SK-N-SH treated with all-trans-retinoic acid at 6 μM for 48 hours (cell line): ENCODE data around the gene SETD6.

Experiments
- ATAC-seq: fragments of 200-7000 bp; cut with Tn5 transposase; 3 replicates; pipeline ENCODE4 v1.9.1; 2020; ENCODE audit warnings: mild to moderate bottlenecking, moderate library complexity
- ARNTL ChIP-seq: fragments of 450-650 bp; formaldehyde crosslinking; IDR thresholded peaks from 2 replicates; pipeline ENCODE4 v1.5.0; 2020; ENCODE audit warnings: low read depth, mild to moderate bottlenecking, moderate library complexity, borderline replicate concordance
- BACH2 ChIP-seq: fragments of 250-450 bp; sonication (Bioruptor Pico); IDR thresholded peaks from 2 replicates; pipeline ENCODE4 v1.9.0; 2021; ENCODE audit warnings: mild to moderate bottlenecking, borderline replicate concordance
- CREB5 ChIP-seq: fragments of 250-450 bp; sonication (Bioruptor Pico); IDR thresholded peaks from 2 replicates; pipeline ENCODE4 v1.5.1; 2020; ENCODE audit warnings: low read depth, mild to moderate bottlenecking, moderate library complexity
- CSDC2 ChIP-seq: fragments of 250-450 bp; sonication (Bioruptor Pico); IDR thresholded peaks from 2 replicates; pipeline ENCODE4 v1.5.0; 2020; ENCODE audit warnings: mild to moderate bottlenecking, moderate library complexity
- CSRNP3 ChIP-seq: fragments of 250-450 bp; sonication (Bioruptor Pico); IDR thresholded peaks from 2 replicates; pipeline ENCODE4 v1.5.1; 2021; ENCODE audit warnings: mild to moderate bottlenecking, moderate library complexity
- ESRRG ChIP-seq: fragments of 250-450 bp; sonication (Bioruptor Pico); IDR thresholded peaks from 2 replicates; pipeline ENCODE4 v1.6.1; 2021; ENCODE audit warnings: mild to moderate bottlenecking
- GLIS3 ChIP-seq: fragments of 250-450 bp; sonication (Bioruptor Pico); IDR thresholded peaks from 2 replicates; pipeline ENCODE4 v1.5.0; 2020; ENCODE audit warnings: mild to moderate bottlenecking, moderate library complexity
- ISL1 ChIP-seq: fragments of 250-450 bp; sonication (Bioruptor Pico); IDR thresholded peaks from 2 replicates; pipeline ENCODE4 v2.1.2; 2022; ENCODE audit warnings: mild to moderate bottlenecking, moderate library complexity
- OSR1 ChIP-seq: fragments of 250-450 bp; sonication (Bioruptor Pico); IDR thresholded peaks from 2 replicates; pipeline ENCODE4 v1.8.0; 2022; ENCODE audit warnings: moderate library complexity, mild to moderate bottlenecking, inconsistent platforms
- POU6F1 ChIP-seq: fragments of 250-450 bp; sonication (Bioruptor Pico); IDR thresholded peaks from 2 replicates; pipeline ENCODE4 v1.8.0; 2021; ENCODE audit warnings: low read depth, mild to moderate bottlenecking, moderate library complexity, borderline replicate concordance
- PPARA ChIP-seq: fragments of 250-450 bp; sonication (Bioruptor Pico); IDR thresholded peaks from 2 replicates; pipeline ENCODE4 v1.5.0; 2020; ENCODE audit warnings: mild to moderate bottlenecking, borderline replicate concordance
- RARB ChIP-seq: fragments of 250-450 bp; sonication (Bioruptor Pico); IDR thresholded peaks from 2 replicates; pipeline ENCODE4 v1.8.0; 2021; ENCODE audit warnings: mild to moderate bottlenecking, moderate library complexity
- SNAI2 ChIP-seq: fragments of 250-450 bp; sonication (Bioruptor Pico); IDR thresholded peaks from 2 replicates; pipeline ENCODE4 v1.5.0; 2020; ENCODE audit warnings: mild to moderate bottlenecking, moderate library complexity
- TCF4 ChIP-seq: fragments of 250-450 bp; sonication (Bioruptor Pico); IDR thresholded peaks from 2 replicates; pipeline ENCODE4 v1.8.0; 2021; ENCODE audit warnings: mild to moderate bottlenecking, moderate library complexity, borderline replicate concordance
- TOX ChIP-seq: fragments of 250-450 bp; sonication (Bioruptor Pico); IDR thresholded peaks from 2 replicates; pipeline ENCODE4 v1.8.0; 2021; ENCODE audit warnings: mild to moderate bottlenecking, moderate library complexity, borderline replicate concordance
- TSHZ2 ChIP-seq: fragments of 250-450 bp; sonication (Bioruptor Pico); IDR thresholded peaks from 2 replicates; pipeline ENCODE4 v1.5.0; 2020; ENCODE audit warnings: mild to moderate bottlenecking, moderate library complexity
- ZFP30 ChIP-seq: fragments of 450-650 bp; formaldehyde crosslinking; IDR thresholded peaks from 2 replicates; pipeline ENCODE4 v1.5.0; 2022; ENCODE audit warnings: mild to moderate bottlenecking, moderate library complexity
- ZNF565 ChIP-seq: fragments of 450-650 bp; formaldehyde crosslinking; conservative IDR thresholded peaks from 2 replicates; pipeline ENCODE4 v1.5.0; 2020; ENCODE audit warnings: low read depth, mild to moderate bottlenecking, moderate library complexity
- ZNF70 ChIP-seq: fragments of 450-650 bp; formaldehyde crosslinking; IDR thresholded peaks from 2 replicates; pipeline ENCODE4 v1.5.0; 2020; ENCODE audit warnings: mild to moderate bottlenecking, moderate library complexity
- ZNF8 ChIP-seq: fragments of 450-650 bp; formaldehyde crosslinking; IDR thresholded peaks from 2 replicates; pipeline ENCODE4 v1.5.0; 2020; ENCODE audit warnings: mild to moderate bottlenecking, moderate library complexity
- TF ChIP-seq, protein P1 (sequence below): fragments of 250-450 bp; sonication (Bioruptor Pico); IDR thresholded peaks from 2 replicates; pipeline ENCODE4 v1.8.0; 2020; ENCODE audit warnings: mild to moderate bottlenecking, moderate library complexity, borderline replicate concordance

The SETD6 gene

DNA sequence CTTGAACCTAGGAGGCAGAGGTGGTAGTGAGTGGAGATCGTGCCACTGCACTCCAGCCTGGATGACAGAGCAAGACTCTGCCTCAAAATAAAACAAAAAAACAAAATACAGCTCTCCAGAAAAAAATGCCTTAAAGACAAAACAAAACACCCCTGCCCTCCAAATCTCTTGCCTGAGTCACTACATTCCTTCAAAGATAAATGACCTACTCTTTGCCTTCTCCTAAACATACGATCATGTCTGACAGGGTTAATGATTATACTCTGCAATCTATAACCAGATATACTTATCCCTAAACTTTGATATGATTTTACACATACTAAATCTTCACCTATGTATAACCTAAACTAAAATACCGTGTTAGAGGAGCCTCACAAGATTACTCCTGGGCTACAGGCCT lies 1.4 kb upstream of the SETD6 start:
- ATAC-seq: no peak
- no peak for TF ChIP-seq BACH2 (CRISPR knock-in tag)
- no peak for TF ChIP-seq PPARA (CRISPR knock-in tag)
- no peak for TF ChIP-seq POU6F1 (CRISPR knock-in tag)
- TF ChIP-seq ZNF70 (CRISPR knock-in tag): no peak
- no peak for TF ChIP-seq GLIS3 (CRISPR knock-in tag)
- no peak for TF ChIP-seq ZFP30 (CRISPR knock-in tag)
- no peak for TF ChIP-seq SNAI2 (CRISPR knock-in tag)
- no peak for TF ChIP-seq ARNTL (CRISPR knock-in tag)
- no peak for TF ChIP-seq ZNF565
- TF ChIP-seq, all 23 proteins: peak for 0

DNA sequence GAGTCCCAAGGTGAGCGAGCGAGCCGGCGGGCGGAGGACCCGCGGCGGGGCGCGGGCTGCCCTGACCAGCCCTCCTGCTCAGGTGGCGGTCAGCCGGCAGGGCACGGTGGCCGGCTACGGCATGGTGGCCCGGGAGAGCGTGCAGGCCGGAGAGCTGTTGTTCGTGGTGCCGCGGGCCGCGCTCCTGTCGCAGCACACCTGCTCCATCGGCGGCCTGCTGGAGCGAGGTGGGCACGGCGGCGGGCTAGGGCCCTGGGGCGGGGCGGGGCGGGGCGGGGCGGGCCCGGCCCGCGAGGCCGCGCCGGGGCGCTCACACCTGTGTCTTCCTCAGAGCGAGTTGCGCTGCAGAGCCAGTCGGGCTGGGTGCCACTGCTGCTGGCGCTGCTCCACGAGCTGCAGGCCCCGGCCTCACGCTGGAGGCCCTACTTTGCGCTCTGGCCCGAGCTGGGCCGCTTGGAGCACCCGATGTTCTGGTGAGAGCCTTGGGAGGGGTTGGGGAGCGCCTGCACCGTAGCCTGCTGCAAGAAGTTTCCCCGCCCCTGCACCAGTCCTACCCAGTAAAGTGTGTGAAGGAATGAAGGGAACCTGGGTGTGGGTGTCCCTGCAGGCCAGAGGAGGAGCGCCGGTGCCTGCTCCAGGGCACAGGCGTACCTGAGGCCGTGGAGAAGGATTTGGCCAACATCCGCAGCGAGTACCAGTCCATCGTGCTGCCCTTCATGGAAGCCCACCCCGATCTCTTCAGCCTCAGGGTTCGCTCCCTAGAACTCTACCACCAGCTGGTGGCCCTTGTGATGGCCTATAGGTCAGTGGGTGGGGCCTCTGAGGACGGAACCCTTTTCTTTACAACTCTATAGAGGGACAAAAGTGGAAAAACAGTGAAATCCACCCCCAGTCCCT lies 802 bp downstream of the SETD6 start:
- ATAC-seq: peak; percentile 18
- no peak for TF ChIP-seq SNAI2 (CRISPR knock-in tag)
- no peak for TF ChIP-seq ZFP30 (CRISPR knock-in tag)
- no peak for TF ChIP-seq TSHZ2 (CRISPR knock-in tag)
- no peak for TF ChIP-seq CREB5
- no peak for TF ChIP-seq GLIS3 (CRISPR knock-in tag)
- no peak for TF ChIP-seq PPARA (CRISPR knock-in tag)
- no peak for TF ChIP-seq OSR1 (CRISPR knock-in tag)
- TF ChIP-seq ZNF8 (CRISPR knock-in tag): no peak
- TF ChIP-seq CSDC2 (CRISPR knock-in tag): no peak
- TF ChIP-seq RARB (CRISPR knock-in tag): no peak
- no peak for TF ChIP-seq ZNF70 (CRISPR knock-in tag)
- TF ChIP-seq CSRNP3 (CRISPR knock-in tag): no peak
- no peak for TF ChIP-seq TCF4 (CRISPR knock-in tag)
- no peak for TF ChIP-seq ZNF565
- TF ChIP-seq, protein P1, sequence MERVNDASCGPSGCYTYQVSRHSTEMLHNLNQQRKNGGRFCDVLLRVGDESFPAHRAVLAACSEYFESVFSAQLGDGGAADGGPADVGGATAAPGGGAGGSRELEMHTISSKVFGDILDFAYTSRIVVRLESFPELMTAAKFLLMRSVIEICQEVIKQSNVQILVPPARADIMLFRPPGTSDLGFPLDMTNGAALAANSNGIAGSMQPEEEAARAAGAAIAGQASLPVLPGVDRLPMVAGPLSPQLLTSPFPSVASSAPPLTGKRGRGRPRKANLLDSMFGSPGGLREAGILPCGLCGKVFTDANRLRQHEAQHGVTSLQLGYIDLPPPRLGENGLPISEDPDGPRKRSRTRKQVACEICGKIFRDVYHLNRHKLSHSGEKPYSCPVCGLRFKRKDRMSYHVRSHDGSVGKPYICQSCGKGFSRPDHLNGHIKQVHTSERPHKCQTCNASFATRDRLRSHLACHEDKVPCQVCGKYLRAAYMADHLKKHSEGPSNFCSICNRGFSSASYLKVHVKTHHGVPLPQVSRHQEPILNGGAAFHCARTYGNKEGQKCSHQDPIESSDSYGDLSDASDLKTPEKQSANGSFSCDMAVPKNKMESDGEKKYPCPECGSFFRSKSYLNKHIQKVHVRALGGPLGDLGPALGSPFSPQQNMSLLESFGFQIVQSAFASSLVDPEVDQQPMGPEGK: no peak
- TF ChIP-seq TOX (CRISPR knock-in tag): no peak
- no peak for TF ChIP-seq POU6F1 (CRISPR knock-in tag)
- TF ChIP-seq ARNTL (CRISPR knock-in tag): no peak
- TF ChIP-seq ESRRG: no peak
- TF ChIP-seq ISL1 (CRISPR knock-in tag): no peak
